ENCODE measurements around the gene RHBDF1. TPM values are rescaled to one million over a fixed set of nuclear protein-coding genes. Genes with fewer than 3 reads are reported as not detected.

RHBDF1 gene
- 47.2 TPM for polyA plus RNA-seq (ENCODE audit: insufficient read length)

GRCh38 chr16:72561-73548 is at the start of gene RHBDF1:
Gene RHBDF1 (minus strand): TSS chr16:72631. CDS start chr16:65015, 7,616 bp downstream.
- DNase-seq: peak; percentile 75

- DNase-seq: no peak
Measured at GRCh38 chr16:120756-121155, 48.3 kb upstream of the RHBDF1 start.

GRCh38 chr16:119835-120491 is 47.5 kb upstream of the RHBDF1 start:
- no peak for DNase-seq

- no peak for DNase-seq
Measured at GRCh38 chr16:119295-119694, 46.9 kb upstream of the RHBDF1 start.

- no peak for DNase-seq
Measured at GRCh38 chr16:118857-119256, 46.4 kb upstream of the RHBDF1 start.

- no peak for DNase-seq
Measured at GRCh38 chr16:117379-118365, 45.2 kb upstream of the RHBDF1 start.

GRCh38 chr16:116015-116414 is 43.6 kb upstream of the RHBDF1 start:
- DNase-seq: no peak

GRCh38 chr16:114327-114726 is 41.9 kb upstream of the RHBDF1 start:
- DNase-seq: no peak

- DNase-seq: no peak
Measured at GRCh38 chr16:112153-112840, 39.9 kb upstream of the RHBDF1 start.

GRCh38 chr16:106623-107324 is 34.3 kb upstream of the RHBDF1 start:
- DNase-seq: peak; percentile 83

- no peak for DNase-seq
Measured at GRCh38 chr16:105521-105920, 33.1 kb upstream of the RHBDF1 start.

GRCh38 chr16:104928-105327 is 32.5 kb upstream of the RHBDF1 start:
- DNase-seq: no peak

GRCh38 chr16:104355-104754 is 31.9 kb upstream of the RHBDF1 start:
- no peak for DNase-seq

- DNase-seq: no peak
Measured at GRCh38 chr16:102060-102855, 29.8 kb upstream of the RHBDF1 start.

- DNase-seq: no peak
Measured at GRCh38 chr16:101586-101985, 29.2 kb upstream of the RHBDF1 start.

- DNase-seq: no peak
Measured at GRCh38 chr16:100989-101388, 28.6 kb upstream of the RHBDF1 start.

- no peak for DNase-seq
Measured at GRCh38 chr16:97822-98221, 25.4 kb upstream of the RHBDF1 start.

GRCh38 chr16:96935-97381 is 24.5 kb upstream of the RHBDF1 start:
- DNase-seq: peak; percentile 85

GRCh38 chr16:94918-95265 is 22.5 kb upstream of the RHBDF1 start:
- no peak for DNase-seq
